Gastroesophageal sphincter (tissue), 4 donors: ENCODE measurements around the gene HS6ST3. TPM values are rescaled to one million over a fixed set of nuclear protein-coding genes. Genes with fewer than 3 reads are reported as not detected.

ENCODE experiments used
- ATAC-seq: fragments of 150-250 bp; one replicate; pipeline ENCODE4 v1.9.1; 2016; ENCODE audit warnings: mild to moderate bottlenecking, moderate library complexity
- H3K27ac ChIP-seq, 4 donors: fragments of 200-600 bp; sonication (generic) in 3 of 4; 1 replicate in 3 of 4; 2 replicates in 1 of 4; pipeline ENCODE4 v1.5.1; 2016 to 2019
- H3K27me3 ChIP-seq: fragments of 200-600 bp; sonication (generic); one replicate; pipeline ENCODE4 v1.5.1; 2019
- H3K36me3 ChIP-seq, 2 donors: fragments of 200-600 bp; sonication (generic); one replicate each; pipeline ENCODE4 v1.5.1; 2019; ENCODE audit warnings: control low read depth in 1 of 2
- H3K4me1 ChIP-seq, 3 donors: fragments of 200-600 bp; sonication (generic); 1 replicate in 2 of 3; 2 replicates in 1 of 3; pipeline ENCODE4 v1.5.1; 2016 to 2019; ENCODE audit warnings: control low read depth in 2 of 3
- H3K4me3 ChIP-seq, 2 donors: fragments of 200-600 bp; sonication (generic); one replicate each; pipeline ENCODE4 v1.5.1; 2019; ENCODE audit warnings: mild to moderate bottlenecking in 1 of 2, moderate library complexity in 1 of 2
- H3K9me3 ChIP-seq, 3 donors: fragments of 200-600 bp; sonication (generic); one replicate each; pipeline ENCODE4 v1.5.1; 2017 to 2019; ENCODE audit warnings: control low read depth in 2 of 3
- EP300 ChIP-seq: sonication (generic); formaldehyde crosslinking; IDR thresholded peaks from one replicate; pipeline ENCODE4 v1.6.1; 2017; ENCODE audit warnings: antibody characterized with exemption, mild to moderate bottlenecking
- POLR2A ChIP-seq, 2 donors: fragments of 450-650 bp; IDR thresholded peaks; one replicate each; pipeline ENCODE4 v1.6.1; 2017; ENCODE audit warnings: antibody characterized with exemption in 2 of 2, mild to moderate bottlenecking in 2 of 2, moderate library complexity in 1 of 2
- POLR2AphosphoS5 ChIP-seq: sonication (generic); formaldehyde crosslinking; IDR thresholded peaks from one replicate; pipeline ENCODE4 v1.6.1; 2017; ENCODE audit warnings: antibody characterized with exemption
- WGBS, 2 donors: methylation state at CpG; one replicate each; pipeline ENCODE4 v1.1.5; 2018; ENCODE audit warnings: low coverage in 1 of 2; 5-methylcytosine and 5-hydroxymethylcytosine counted together
- total RNA-seq, 4 donors: library from RNA; depleted of rRNA; stranded (reverse); fragments of >200 nt; gene quantifications; one replicate each; pipeline ENCODE4 v1.1.0, GENCODE V29; 2016
- TF ChIP-seq, protein P1 (sequence below), 4 experiments: fragments of 200-600 bp in 2 of 4; fragments of 450-650 bp in 2 of 4; sonication (generic) in 1 of 4; IDR thresholded peaks; one replicate each; pipeline ENCODE4 v1.5.1; 2017 to 2019; ENCODE audit warnings: antibody characterized with exemption in 4 of 4, mild to moderate bottlenecking in 2 of 4, moderate library complexity in 2 of 4

Gene HS6ST3
- total RNA-seq, 4 donors from 2014 or later, result 3.4 to 13.2 (median 5.2) TPM

DNA sequence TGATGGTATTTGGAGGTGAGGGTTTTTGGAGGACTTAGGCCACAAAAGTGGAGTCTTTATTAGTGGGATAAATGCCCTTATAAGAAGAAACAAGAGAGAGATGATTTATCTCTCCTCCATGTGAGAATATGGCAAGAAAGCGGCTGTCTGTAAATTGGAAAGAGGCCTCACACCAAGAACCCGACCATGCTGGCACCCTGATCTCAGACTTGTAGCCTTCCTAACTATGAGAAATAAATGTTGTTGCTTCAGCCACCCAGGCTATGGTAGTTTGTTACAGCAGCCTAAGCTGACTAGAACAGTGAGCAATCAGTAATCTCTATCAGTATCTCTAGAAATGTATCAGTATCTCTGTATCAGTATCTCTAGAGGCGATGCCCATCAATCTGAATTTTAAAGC, 617.2 kb downstream of the HS6ST3 start:
- TF ChIP-seq, protein P1, sequence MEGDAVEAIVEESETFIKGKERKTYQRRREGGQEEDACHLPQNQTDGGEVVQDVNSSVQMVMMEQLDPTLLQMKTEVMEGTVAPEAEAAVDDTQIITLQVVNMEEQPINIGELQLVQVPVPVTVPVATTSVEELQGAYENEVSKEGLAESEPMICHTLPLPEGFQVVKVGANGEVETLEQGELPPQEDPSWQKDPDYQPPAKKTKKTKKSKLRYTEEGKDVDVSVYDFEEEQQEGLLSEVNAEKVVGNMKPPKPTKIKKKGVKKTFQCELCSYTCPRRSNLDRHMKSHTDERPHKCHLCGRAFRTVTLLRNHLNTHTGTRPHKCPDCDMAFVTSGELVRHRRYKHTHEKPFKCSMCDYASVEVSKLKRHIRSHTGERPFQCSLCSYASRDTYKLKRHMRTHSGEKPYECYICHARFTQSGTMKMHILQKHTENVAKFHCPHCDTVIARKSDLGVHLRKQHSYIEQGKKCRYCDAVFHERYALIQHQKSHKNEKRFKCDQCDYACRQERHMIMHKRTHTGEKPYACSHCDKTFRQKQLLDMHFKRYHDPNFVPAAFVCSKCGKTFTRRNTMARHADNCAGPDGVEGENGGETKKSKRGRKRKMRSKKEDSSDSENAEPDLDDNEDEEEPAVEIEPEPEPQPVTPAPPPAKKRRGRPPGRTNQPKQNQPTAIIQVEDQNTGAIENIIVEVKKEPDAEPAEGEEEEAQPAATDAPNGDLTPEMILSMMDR (IDR thresholded peaks at IDR 0.05), result no peak
- TF ChIP-seq POLR2AphosphoS5, result no peak
- no peak for TF ChIP-seq EP300
- no peak for TF ChIP-seq POLR2A (IDR thresholded peaks at IDR 0.05)
- WGBS, 2 donors, result 79 to 100% methylated on average over 2 of the region's 3 CpGs
- Histone ChIP-seq H3K36me3 (no peaks in the 10 kb centered on the region), H3K4me1 (no peaks in the 10 kb centered on the region), H3K4me3 (no peak overlapping the region), H3K27ac (no peak overlapping the region), H3K27me3 (no peaks in the 10 kb centered on the region), H3K9me3 (no peaks in the 10 kb centered on the region)
- ATAC-seq, result no peak

DNA sequence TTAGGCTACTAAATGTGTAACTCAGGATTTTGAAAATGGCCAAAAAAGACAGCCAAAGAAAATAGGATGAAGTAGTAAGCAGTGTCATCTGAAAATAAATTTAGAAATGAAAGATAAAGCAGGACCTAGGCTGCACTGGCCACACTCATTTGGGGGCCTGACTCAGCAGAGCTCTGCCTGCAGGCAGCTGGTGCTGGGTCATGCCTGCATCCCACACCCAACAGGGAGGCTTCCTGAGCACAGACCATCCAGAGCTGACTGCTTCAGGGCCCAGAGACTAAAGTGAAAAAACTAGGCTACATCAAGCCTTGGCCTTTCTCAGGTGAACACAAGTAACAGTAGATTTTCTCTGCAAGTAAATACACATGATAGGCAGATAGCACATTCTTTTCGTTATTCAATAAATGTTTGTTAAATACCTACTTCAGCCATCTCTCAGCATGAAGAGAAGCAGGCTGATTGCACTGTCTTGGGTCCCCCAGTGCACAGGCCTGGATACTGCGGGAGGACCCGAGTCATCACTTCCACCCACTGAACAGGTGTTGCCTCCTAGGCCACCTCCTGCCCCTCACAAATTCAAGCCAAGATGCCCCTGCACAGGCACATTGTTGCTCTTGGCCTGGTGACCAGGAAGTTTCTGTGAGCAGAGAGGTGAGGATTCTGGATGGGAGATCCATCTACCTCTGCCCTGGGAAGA, 620.4 kb downstream of the HS6ST3 start:
- Histone ChIP-seq H3K4me1 (no peaks in the 10 kb centered on the region), H3K9me3 (no peaks in the 10 kb centered on the region), H3K36me3 (no peaks in the 10 kb centered on the region), H3K4me3 (no peak overlapping the region), H3K27ac (no peak overlapping the region), H3K27me3 (no peaks in the 10 kb centered on the region)
- no peak for ATAC-seq
- TF ChIP-seq POLR2A (IDR thresholded peaks at IDR 0.05) (no peak), POLR2AphosphoS5 (no peak), EP300 (no peak)
- TF ChIP-seq, protein P1 (IDR thresholded peaks at IDR 0.05), result no peak
- WGBS, 2 donors, result 80 to 88% methylated on average over 1 of the region's 3 CpGs

DNA sequence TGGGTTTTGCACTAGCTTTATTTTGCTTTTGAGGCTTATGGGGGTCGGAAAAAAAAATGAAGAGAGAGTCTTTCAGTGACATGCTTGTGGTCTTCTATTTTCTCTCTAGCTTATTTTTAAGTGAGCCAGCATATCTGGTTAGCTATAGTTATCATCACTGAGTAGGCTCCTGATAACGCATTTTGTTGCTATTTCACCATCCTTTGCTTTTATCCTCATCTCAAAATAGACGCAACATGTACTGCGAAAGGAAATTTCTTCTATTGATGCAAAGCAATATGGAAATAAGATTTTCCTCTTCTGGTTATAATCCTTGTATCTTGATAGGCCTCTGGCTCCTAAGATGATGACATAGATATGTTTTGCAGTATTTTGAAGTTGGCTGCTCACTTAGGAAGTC, 630.5 kb downstream of the HS6ST3 start:
- no peak overlapping the region for H3K27ac ChIP-seq
- H3K36me3 ChIP-seq, result no peaks in the 10 kb centered on the region
- no peak for ATAC-seq
- WGBS, 2 donors, result 86 to 92% methylated on average over 4 of the region's 4 CpGs
- H3K4me3 ChIP-seq, result no peak overlapping the region
- no peak for TF ChIP-seq POLR2AphosphoS5
- TF ChIP-seq POLR2A (IDR thresholded peaks at IDR 0.05), result no peak
- no peak for TF ChIP-seq EP300
- TF ChIP-seq, protein P1 (IDR thresholded peaks at IDR 0.05), result no peak
- H3K4me1 ChIP-seq, result no peaks in the 10 kb centered on the region
- no peaks in the 10 kb centered on the region for H3K27me3 ChIP-seq
- H3K9me3 ChIP-seq, result no peaks in the 10 kb centered on the region

DNA sequence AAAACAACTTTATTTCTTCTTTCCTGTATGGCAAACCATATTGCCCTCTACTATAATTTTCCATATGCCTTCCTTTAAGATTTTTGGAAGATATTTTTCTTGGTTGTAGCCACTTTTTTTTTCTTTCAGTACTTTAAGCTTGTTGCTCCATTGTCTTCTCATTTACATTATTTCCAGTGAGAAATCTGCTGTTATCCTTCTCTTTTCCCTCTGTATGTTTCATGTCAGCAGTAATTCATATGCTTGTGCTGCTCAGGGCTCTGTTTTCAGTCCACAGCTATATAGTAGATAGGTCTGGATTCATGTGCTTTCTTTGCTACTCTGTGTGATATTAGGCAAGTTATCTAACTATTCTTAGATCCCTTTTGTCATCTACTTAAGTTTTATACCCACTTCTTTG, 636.7 kb downstream of the HS6ST3 start:
- no peak for TF ChIP-seq EP300
- TF ChIP-seq, protein P1 (IDR thresholded peaks at IDR 0.05), result no peak
- no peak for TF ChIP-seq POLR2AphosphoS5
- TF ChIP-seq POLR2A (IDR thresholded peaks at IDR 0.05), result no peak
- H3K36me3 ChIP-seq, result no peaks in the 10 kb centered on the region
- H3K27me3 ChIP-seq, result no peaks in the 10 kb centered on the region
- no peak for ATAC-seq
- H3K9me3 ChIP-seq, result peaks cover 0 to 5% (median 0%) of the 10 kb centered on the region in 3 donors
- no peaks in the 10 kb centered on the region for H3K4me1 ChIP-seq
- H3K27ac ChIP-seq, result no peak overlapping the region
- no peak overlapping the region for H3K4me3 ChIP-seq

GRCh38 chr13:96728463-96728862, 638.6 kb downstream of the HS6ST3 start:
- 80 to 90% methylated on average over 2 of the region's 2 CpGs for WGBS, 2 donors

More at GRCh38 chr13:96728463-96728862, 638.6 kb downstream of the HS6ST3 start:
- no peak for TF ChIP-seq POLR2AphosphoS5
- TF ChIP-seq POLR2A (IDR thresholded peaks at IDR 0.05), result no peak
- no peak for TF ChIP-seq EP300
- TF ChIP-seq, protein P1 (IDR thresholded peaks at IDR 0.05), result no peak
- Histone ChIP-seq H3K9me3 (peaks cover 0 to 5% (median 0%) of the 10 kb centered on the region in 3 donors), H3K27ac (no peak overlapping the region), H3K36me3 (no peaks in the 10 kb centered on the region), H3K27me3 (no peaks in the 10 kb centered on the region), H3K4me1 (no peaks in the 10 kb centered on the region), H3K4me3 (no peak overlapping the region)
- no peak for ATAC-seq
